Measurements from ENCODE around the gene SMIM11. TPM values are rescaled to one million over a fixed set of nuclear protein-coding genes. Genes with fewer than 3 reads are reported as not detected.
"Not testable (repeated sequence)": the region's sequence is repeated elsewhere in the genome, so short reads cannot be mapped to it uniquely, and the experiment has no call there.

Gene SMIM11
- total and polyA plus RNA-seq, 7 donors = 6.5 to 32.9 (median 25.5) TPM

DNA sequence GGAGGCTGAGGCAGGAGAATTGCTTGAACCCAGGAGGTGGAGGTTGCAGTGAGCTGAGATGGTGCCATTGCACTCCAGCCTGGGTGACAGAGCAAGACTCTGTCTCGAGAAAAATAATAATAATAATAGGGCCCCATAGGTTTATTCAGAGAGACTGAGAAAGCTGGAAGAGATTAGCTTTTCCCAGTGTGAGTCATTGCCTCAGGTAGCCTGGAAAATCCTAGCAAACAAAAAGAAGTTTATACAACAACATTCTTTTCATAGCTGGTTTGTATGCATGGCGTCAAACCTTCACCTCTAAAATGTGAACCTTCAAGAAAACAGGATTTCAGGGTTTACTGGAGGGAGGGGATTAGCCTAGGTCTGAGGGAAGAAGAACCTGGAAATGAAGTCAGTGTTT is 7.8 kb downstream of the SMIM11 start:
- intact Hi-C loops (cut with DNase I); H3K36me3 ChIP-seq (ENCODE audit: insufficient read depth in 1 of 2, low read depth in 1 of 2); H3K27me3 ChIP-seq (ENCODE audit: insufficient read depth in 3 of 3, low read length in 2 of 3); H3K4me3 ChIP-seq; H3K27ac ChIP-seq; DNase-seq; H3K4me1 ChIP-seq; ATAC-seq; H3K9me3 ChIP-seq: not testable (repeated sequence)
- WGBS, 3 donors = no CpG with 5 or more reads among the region's 2 CpGs

DNA sequence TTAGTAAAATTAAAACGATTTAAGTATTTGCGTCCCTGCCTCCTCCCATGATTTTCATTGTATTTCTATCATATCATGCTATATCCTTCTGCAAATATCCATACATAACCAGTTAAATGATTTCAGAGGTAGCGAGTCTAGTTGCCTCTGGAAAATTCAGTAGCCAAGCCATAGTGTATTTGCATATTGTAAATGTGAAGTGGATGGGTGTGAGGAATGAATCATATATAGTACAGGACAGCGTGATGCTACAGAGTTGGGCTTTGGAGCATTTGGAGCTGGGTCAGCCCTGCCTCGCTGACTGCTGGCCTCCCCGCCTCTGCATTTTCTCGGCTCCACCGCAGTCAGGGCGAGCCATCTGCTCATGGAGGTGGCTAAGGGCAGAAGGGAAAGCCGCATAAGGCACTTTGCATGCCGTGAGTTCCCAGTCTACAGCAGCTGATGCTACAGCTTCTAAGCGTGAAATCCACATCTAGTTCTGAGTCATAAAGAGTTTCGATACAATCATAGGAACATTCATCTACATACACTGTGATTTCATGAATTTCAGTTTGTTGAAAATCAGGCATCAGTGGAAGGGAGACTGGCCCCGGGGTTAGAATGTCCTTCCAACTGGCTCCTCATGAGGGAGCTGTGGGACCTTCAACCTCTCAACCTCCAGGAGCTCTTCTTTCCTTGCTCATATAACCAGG is 8.6 kb downstream of the SMIM11 start:
- H3K4me3 ChIP-seq = not testable (repeated sequence)

DNA sequence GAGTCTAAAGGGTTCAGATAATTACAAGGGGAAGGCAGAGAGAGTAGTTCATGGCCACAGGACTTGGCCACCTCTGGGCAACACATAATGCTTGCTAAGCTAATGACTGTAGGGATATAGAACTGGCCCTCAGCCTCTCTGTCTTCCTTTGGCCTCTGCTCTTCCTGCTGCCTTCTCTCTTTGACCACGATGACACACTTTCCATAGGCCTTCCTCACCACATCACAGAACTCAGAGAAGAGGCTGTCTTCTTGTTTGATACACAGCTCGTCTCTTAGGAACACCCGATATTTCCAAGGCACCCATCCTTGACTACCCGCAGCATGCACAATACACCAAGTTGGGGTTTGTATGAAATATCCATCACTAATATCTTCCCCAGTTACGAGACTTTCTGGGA is 25.2 kb downstream of the SMIM11 start:
- H3K27ac ChIP-seq; DNase-seq; intact Hi-C loops (cut with DNase I); H3K4me3 ChIP-seq; H3K27me3 ChIP-seq (ENCODE audit: insufficient read depth in 3 of 3, low read length in 2 of 3); ATAC-seq; H3K4me1 ChIP-seq; H3K9me3 ChIP-seq; H3K36me3 ChIP-seq (ENCODE audit: insufficient read depth in 1 of 2, low read depth in 1 of 2): not testable (repeated sequence)
- no CpG with 5 or more reads among the region's 5 CpGs for WGBS, 3 donors

More for the DNA sequence above, 8.6 kb downstream of the SMIM11 start:
- DNase-seq; H3K36me3 ChIP-seq (ENCODE audit: insufficient read depth in 1 of 2, low read depth in 1 of 2); ATAC-seq; H3K27me3 ChIP-seq (ENCODE audit: insufficient read depth in 3 of 3, low read length in 2 of 3); intact Hi-C loops (cut with DNase I); H3K9me3 ChIP-seq; H3K4me1 ChIP-seq; H3K27ac ChIP-seq: not testable (repeated sequence)
- no CpG with 5 or more reads among the region's 14 CpGs for WGBS, 3 donors

DNA sequence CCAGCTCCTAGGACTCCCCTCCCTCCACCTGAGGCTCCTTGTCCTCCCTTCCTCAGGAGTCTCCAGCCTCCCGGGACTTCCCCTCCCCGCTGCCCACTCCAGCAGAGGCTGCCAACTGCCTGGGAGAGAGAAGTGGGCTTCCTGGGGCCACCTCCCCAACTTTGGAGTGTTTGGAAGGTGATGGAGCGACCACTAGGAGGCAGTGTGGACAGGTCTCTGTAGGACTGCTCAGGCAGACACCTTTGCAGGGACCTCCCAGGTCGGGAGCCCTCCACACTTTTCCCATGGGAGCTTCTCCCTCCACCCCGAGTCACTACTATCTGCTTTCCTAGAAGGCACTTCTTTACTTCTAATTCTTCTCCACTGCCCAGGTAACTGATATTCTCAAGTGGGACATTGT is 29.4 kb downstream of the SMIM11 start:
- H3K27ac ChIP-seq; H3K9me3 ChIP-seq; H3K27me3 ChIP-seq (ENCODE audit: insufficient read depth in 3 of 3, low read length in 2 of 3); ATAC-seq; DNase-seq; H3K4me1 ChIP-seq; H3K36me3 ChIP-seq (ENCODE audit: insufficient read depth in 1 of 2, low read depth in 1 of 2); intact Hi-C loops (cut with DNase I); H3K4me3 ChIP-seq: not testable (repeated sequence)
- no CpG with 5 or more reads among the region's 5 CpGs for WGBS, 3 donors

DNA sequence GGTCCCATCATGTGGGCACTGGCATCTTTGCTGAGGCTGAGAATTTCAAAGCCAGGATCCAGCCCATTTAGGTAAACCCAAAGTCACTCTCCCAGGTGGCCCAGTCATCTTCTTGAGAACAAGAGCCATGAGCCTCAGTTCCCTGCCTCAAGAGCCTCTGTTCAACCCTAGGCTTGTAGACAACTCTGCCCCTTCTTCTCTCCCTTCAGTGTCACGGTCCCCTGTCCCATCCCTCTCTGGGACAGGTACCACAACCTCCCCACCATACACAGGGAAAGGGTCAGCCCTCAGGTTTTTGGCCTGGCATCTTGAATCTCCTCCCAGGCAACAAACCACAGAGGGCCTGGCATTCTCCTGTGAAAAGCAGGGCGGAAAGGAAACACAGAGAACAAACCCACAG is 30.4 kb downstream of the SMIM11 start:
- DNase-seq; H3K36me3 ChIP-seq (ENCODE audit: insufficient read depth in 1 of 2, low read depth in 1 of 2); H3K9me3 ChIP-seq; intact Hi-C loops (cut with DNase I); H3K27ac ChIP-seq; H3K4me1 ChIP-seq; H3K4me3 ChIP-seq; H3K27me3 ChIP-seq (ENCODE audit: insufficient read depth in 3 of 3, low read length in 2 of 3); ATAC-seq: not testable (repeated sequence)
- WGBS, 3 donors = no CpG with 5 or more reads among the region's 2 CpGs

DNA sequence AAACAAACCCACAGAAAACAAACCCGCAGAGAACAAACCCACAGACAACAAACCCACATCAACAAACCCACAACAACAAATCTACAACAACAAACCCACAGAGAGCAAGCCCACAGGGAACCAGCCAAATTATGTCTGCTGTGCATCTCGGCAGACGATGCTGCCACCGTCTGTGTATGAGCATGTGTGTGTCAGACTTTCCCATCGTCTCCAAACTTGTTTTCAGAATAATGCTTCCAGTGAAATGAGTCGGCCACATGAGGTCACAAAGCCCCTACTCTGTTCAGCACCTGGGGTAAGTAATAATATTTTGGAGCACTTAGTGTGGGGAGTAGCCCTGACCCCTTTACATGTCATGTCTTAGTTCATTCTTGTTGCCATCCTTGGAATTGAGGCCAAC is 30.8 kb downstream of the SMIM11 start:
- ATAC-seq; H3K27ac ChIP-seq; H3K4me1 ChIP-seq; H3K9me3 ChIP-seq; H3K36me3 ChIP-seq (ENCODE audit: insufficient read depth in 1 of 2, low read depth in 1 of 2); H3K4me3 ChIP-seq; H3K27me3 ChIP-seq (ENCODE audit: insufficient read depth in 3 of 3, low read length in 2 of 3); intact Hi-C loops (cut with DNase I); DNase-seq: not testable (repeated sequence)
- no CpG with 5 or more reads among the region's 6 CpGs for WGBS, 3 donors

DNA sequence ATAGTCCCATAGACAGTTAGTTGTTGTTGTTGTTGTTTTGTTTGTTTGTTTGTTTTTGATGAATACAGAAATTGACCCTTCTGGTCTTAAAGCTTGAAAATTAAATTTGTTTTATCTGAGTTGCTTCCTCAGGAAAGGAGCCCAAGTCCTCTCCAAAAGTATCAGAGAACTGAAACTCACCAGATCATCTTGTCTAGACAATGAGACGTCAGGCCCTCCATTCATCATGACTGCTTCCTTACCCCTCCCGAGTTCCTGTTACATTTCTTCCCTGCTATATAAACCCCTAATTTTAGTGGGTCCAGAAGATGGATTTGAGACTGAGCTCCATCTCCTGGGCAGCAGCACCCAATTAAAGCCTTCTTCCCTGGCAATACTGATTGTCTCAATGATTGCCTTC is 31.4 kb downstream of the SMIM11 start:
- H3K4me1 ChIP-seq; H3K27ac ChIP-seq; DNase-seq; H3K36me3 ChIP-seq (ENCODE audit: insufficient read depth in 1 of 2, low read depth in 1 of 2); H3K4me3 ChIP-seq; H3K27me3 ChIP-seq (ENCODE audit: insufficient read depth in 3 of 3, low read length in 2 of 3); intact Hi-C loops (cut with DNase I); ATAC-seq; H3K9me3 ChIP-seq: not testable (repeated sequence)
- no CpG with 5 or more reads among the region's 2 CpGs for WGBS, 3 donors

DNA sequence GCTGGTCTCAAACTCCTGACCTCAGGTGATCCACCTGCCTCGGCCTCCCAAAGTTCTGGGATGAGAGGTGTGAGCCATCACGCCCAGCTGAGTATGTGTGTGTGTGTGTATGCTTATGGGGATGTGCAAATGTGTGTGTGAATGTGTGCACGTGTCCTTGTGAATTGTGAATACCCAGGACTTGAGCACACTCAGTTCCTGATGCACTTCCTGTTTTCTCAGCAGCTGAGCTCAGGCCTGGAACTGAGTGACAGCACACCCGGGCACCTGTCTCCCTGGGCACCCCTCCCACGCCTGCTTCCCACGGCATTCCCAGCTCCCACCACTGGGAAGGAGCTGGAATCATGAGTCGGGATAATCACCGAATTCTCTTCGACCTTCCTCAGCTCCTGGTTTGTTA is 32.0 kb downstream of the SMIM11 start:
- no CpG with 5 or more reads among the region's 9 CpGs for WGBS, 3 donors
- H3K27me3 ChIP-seq (ENCODE audit: insufficient read depth in 3 of 3, low read length in 2 of 3); H3K36me3 ChIP-seq (ENCODE audit: insufficient read depth in 1 of 2, low read depth in 1 of 2); H3K9me3 ChIP-seq; H3K4me1 ChIP-seq; DNase-seq; H3K27ac ChIP-seq; H3K4me3 ChIP-seq; intact Hi-C loops (cut with DNase I); ATAC-seq: not testable (repeated sequence)

DNA sequence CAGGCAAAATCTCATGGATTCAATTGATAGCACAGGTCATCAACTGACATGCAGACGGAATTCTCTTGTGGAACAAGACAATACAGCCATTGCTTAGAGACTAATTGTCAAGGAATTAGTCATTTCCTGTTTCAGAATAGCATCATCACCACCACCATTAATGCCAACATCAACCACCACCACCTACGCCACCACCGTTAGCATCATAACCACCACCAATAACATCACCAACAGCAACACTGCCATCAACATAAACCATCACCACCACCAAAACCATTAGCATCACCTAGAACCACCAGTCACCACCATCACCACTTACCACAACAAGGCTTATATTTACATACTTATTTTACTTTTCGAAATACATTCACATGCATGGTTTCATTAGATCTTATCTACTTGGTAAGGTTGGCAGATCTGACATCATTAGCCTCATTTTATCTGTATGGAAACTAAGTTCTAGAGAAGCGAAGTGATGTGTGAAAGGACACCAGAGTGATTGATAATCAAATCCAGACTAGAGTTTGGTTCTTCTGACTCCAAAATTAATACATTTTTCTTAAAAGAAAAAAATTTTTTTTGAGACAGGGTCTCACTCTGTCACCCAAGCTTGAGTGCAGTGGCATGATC is 42.3 kb downstream of the SMIM11 start:
- DNase-seq; H3K27me3 ChIP-seq (ENCODE audit: insufficient read depth in 3 of 3, low read length in 2 of 3); ATAC-seq; H3K9me3 ChIP-seq; intact Hi-C loops (cut with DNase I); H3K36me3 ChIP-seq (ENCODE audit: insufficient read depth in 1 of 2, low read depth in 1 of 2); H3K4me3 ChIP-seq; H3K27ac ChIP-seq; H3K4me1 ChIP-seq: not testable (repeated sequence)
- WGBS, 3 donors = no CpG with 5 or more reads among the region's 5 CpGs

DNA sequence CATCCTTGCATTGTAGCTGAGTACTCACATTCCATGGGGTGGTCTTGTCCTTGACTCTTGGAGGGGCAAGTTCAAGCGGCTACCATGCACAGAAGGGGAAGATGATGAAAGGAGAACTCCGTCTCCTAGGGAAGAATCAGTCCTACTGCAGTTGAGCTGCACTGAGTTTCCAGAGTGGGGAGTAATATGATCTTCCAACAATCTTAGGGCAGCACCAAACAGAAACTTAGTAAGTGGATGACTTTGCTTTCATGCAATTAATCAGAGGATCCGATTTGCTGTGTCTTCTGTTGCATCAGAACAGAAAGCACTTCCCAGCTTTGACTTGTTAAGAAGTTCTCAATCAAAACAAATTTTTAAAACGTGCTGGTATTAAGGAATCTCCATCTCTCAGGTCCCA is 48.5 kb downstream of the SMIM11 start, which contains the start of gene SMIM34:
TSS of gene SMIM34 (minus strand) at position 147 of the 400 bp plus-strand sequence. CDS start at position 35, 112 bp downstream.
- DNase-seq; H3K4me3 ChIP-seq; H3K36me3 ChIP-seq (ENCODE audit: insufficient read depth in 1 of 2, low read depth in 1 of 2); H3K27me3 ChIP-seq (ENCODE audit: insufficient read depth in 3 of 3, low read length in 2 of 3); H3K27ac ChIP-seq; intact Hi-C loops (cut with DNase I); H3K9me3 ChIP-seq; ATAC-seq; H3K4me1 ChIP-seq: not testable (repeated sequence)
- WGBS, 3 donors = no CpG with 5 or more reads among the region's 4 CpGs

DNA sequence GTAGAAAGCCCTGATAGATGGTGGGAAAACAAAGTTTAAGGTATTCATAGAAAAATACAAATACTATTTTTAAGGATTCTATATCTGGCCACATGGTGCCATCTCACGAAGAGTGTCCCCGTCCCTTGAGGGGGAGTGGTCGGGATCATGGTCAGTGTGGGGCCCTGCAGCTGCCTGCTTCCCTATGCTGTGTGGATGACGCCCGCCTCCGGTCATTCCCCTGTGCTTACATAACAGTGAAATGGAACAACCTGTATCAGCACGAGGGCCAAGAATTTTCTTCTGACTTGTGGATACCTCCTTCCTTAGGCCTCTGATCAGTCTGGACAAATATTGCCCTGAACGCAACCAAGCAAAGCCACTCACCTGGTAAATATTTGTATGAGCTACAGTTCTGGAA is 52.0 kb downstream of the SMIM11 start:
- DNase-seq; intact Hi-C loops (cut with DNase I); H3K36me3 ChIP-seq (ENCODE audit: insufficient read depth in 1 of 2, low read depth in 1 of 2); H3K27me3 ChIP-seq (ENCODE audit: insufficient read depth in 3 of 3, low read length in 2 of 3); H3K9me3 ChIP-seq; H3K4me3 ChIP-seq; H3K27ac ChIP-seq; H3K4me1 ChIP-seq; ATAC-seq: not testable (repeated sequence)
- no CpG with 5 or more reads among the region's 8 CpGs for WGBS, 3 donors
